ELR (cell line): Measurements from ENCODE around the gene PM20D2.

Source experiments
- DNase-seq: peaks from one replicate; pipeline ENCODE4 v3.0.0-alpha.2; 2015; ENCODE audit warnings: low read depth

Gene PM20D2

DNA sequence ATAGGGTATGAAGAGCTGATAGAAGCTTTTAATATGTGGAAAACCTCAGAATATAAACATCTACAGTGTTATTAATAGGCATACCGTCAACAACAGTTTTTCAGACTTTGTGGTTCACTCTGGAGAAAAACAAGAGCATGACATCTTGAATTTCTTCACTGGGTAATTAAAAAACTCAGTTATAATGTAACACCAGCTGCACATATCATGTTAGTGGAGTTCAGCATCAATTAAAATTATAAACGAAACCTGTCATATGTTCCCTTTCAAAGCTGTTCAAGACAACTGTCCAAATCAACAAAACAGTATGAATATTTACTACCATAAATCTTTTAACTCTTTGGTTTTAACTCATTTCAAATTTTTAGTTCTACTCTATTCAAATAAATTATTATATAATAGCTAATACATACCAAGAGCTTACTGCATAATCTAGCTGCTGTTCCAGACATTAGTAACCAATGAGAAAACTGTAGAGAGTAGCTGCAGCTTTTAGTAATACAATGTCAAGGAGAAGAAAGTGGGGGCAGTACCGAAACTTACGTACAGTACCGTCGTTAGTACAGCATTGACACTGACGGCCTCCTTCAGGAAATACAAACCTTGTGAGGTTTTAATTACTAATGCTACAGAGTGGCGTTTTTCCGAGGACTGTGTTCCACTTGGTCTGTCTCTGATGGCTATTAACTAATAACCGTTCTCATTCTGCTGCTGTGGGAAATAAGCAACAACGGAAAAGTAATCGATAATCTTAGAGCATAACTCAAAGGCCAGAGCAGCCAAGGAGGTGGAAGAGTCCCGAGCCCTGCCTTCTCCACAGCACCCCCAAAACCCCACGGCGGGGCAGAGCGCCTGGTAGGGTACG lies 532 bp upstream of the PM20D2 start:
- DNase-seq: peak; percentile 68

GRCh38 chr6:89146718-89147700 lies 1.2 kb downstream of the PM20D2 start:
- peak; percentile 81 for DNase-seq

- DNase-seq: peak; percentile 54
These were observed 2.3 kb downstream of the PM20D2 start for GRCh38 chr6:89148016-89148750.

GRCh38 chr6:89154131-89154530 lies 8.3 kb downstream of the PM20D2 start:
- peak; percentile 35 for DNase-seq

DNA sequence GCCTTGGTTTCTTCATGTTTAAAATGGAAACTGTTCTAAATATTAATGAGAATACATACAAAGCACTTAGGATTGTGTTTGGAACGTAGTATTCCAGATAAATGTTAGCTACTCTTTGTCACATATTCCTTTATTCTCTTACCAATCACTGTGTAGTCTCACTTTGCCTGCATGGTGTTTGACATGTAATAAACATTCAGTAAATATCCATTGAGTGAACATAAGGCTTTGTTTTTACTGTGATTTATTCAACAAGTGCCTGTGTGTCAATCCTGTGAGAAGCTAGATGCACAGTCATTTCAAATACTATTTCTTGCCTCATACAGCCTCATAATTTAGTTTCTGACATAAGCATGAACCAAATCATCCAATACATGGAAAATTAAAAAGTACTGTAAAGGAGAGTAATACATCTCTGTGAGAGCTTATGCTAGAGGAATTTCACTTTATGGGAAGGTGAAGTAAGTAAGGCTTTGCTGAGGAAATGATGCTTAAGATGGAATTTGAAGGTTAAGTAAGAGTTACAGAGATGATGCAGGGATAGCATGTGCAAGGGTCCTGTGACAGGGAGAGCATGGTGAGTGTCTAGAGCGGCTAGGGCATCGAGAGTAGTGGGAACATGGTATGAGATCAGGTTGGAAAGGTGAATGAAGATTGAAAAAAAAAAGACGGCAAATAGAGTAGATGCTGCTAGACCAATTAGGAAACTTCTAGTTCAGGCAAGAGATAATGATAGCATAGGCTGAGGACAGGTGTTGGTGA lies 14.7 kb downstream of the PM20D2 start:
- no peak for DNase-seq

GRCh38 chr6:89161326-89162046 lies 15.6 kb downstream of the PM20D2 start:
- no peak for DNase-seq

DNA sequence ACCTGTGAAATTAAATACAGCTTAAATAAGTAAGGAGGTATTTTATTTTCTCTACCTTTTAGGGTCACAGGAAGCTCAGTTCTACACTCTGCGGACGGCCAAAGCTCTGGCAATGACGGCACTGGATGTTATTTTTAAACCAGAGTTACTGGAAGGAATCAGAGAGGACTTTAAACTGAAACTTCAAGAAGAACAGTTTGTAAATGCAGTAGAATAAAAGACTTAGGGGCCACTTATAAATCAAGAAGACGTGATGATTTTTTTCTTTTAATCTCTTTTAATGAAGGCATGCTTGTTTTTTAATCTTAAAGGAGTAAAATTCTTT lies 16.2 kb downstream of the PM20D2 start:
- DNase-seq: no peak

DNA sequence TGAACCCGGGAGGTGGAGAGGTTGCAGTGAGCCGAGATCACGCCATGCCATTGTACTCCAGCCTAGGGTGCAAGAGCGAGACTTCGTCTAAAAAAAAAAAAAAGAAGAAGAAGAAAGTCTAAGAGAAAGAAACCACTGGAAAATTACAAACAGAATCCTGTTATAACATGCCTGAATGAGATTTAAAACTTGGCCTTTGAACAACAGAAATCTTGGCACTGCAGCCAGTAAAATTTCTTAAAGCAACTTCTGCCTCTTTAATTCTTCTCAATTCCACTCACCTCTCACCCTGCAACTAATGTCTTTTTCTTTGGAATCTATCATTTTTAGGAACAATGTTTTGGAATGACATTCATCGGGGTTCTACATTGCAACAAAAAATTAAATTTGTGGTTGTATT lies 26.3 kb downstream of the PM20D2 start:
- no peak for DNase-seq

GRCh38 chr6:89173634-89174033 lies 27.8 kb downstream of the PM20D2 start:
- DNase-seq: no peak

DNA sequence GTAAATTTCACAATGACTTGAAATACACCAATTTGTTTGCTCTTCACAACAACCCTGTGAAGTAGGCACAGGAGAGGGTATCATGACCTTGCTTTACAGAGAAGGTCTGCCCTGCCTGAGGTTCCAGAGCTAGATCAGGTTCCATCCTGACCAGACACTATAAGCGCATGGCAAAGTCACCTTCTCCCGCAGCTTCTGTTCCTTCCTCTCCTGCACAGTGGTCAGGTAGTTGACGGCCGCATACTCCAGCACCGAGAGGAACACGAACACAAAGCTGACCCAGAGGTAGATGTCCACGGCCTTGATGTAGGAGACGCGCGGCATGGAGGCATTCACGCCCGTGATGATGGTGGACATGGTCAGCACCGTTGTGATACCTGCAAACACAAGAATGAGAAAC lies 34.3 kb downstream of the PM20D2 start:
- DNase-seq: no peak

DNA sequence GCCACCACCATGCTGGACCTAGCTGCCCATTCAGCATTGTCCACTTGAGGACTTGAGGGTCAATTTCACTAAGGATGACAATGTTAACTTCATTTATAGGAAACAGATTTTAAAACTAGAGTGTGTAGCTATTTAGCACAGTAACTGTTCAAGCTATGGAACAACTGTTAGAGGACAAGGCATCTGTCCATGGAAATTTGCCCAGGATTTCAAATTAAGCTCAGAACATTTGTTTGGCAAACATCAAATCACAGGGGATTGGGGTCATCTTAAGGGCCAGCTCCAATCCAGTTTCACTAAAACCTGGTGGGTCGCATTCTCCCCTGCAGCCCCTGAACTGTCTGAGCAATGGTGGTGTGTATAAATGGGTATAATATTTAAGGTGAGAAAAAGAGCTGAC lies 35.1 kb downstream of the PM20D2 start:
- no peak for DNase-seq

- DNase-seq: no peak
These were observed 37.4 kb downstream of the PM20D2 start for GRCh38 chr6:89183294-89183693.

GRCh38 chr6:89184344-89184743 lies 38.5 kb downstream of the PM20D2 start:
- no peak for DNase-seq

DNA sequence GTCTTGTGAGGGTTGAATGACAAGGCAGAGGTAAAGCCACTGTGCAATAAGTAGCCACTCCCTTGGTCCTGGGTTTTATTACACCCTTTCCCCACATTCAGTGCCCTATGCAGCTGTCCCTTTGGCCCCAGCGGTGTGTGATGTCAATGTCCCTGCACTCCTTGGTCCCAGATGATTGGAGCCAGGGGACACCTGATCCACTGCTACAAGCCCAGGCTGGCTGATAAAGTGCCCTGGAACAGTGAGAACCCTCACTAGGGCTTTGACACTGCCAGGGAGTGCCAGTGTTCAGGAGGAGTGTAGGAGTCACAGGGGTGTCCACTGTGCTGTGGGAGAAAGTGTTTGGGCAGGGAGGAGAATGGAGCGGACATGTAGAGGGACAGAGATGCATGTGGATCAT lies 40.9 kb downstream of the PM20D2 start:
- DNase-seq: no peak

GRCh38 chr6:89187504-89187903 lies 41.6 kb downstream of the PM20D2 start:
- no peak for DNase-seq

DNA sequence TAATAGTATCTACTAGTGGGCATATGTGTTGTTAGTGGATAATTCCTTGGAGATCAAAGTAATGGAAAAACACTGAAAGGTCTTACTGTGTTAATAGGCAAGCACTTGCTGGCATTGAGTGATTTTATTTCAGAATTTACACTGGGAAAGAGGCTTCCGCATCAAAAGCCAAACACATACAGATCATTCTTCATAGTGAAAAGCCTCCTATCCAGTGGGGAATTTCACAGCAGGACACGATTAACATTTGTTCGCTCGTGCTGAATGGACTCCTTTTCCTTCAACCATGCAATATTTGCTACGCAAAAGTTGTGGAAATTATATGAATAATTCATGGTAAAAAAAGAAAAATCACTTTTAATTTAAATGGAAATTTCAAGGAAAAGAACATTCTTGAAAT lies 44.9 kb downstream of the PM20D2 start:
- no peak for DNase-seq

- no peak for DNase-seq
These were observed 48.7 kb downstream of the PM20D2 start for GRCh38 chr6:89194559-89194958.

DNA sequence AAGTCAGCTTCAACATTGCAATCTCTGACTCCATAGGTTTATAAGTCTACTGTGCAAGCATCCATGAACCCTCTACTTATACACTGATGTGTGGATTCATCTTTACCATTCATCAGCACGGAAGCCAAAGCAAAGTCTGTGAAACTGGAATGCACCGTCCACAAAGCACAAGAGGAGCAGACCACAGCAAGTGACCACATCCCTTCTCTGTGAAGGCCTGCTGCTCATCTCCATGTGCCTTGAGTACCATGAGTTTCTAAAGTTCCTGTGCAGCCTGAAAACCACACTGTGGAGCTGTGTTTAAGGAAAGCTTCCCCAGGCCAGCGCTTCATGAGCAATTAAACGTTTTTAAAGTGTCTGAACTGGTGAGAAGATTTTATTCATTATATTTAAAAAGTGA lies 51.3 kb downstream of the PM20D2 start:
- no peak for DNase-seq

DNA sequence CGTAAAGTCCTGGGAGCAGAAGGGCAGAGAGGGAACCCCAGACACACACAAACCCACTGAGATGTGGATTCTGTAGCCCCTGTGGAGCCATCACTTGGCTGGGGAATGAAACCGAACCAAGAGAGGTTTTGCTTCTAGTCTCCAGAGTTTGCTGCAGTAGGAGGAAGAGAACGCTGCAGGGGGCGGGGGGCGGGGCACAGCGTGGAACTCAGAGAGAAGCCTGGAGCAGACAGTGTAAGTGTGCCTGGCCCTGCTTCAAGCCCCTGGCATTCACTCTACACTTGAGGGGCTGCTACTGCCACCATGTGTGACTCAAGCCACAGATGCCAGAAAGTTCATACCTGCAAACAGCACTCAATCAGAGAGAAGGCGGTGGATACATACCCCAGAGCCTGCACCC lies 52.4 kb downstream of the PM20D2 start:
- DNase-seq: no peak

GRCh38 chr6:89199579-89199978 lies 53.7 kb downstream of the PM20D2 start:
- DNase-seq: no peak

GRCh38 chr6:89200706-89201215 lies 54.9 kb downstream of the PM20D2 start:
- no peak for DNase-seq
